ENCODE measurements around the gene PFKP.

The PFKP gene

DNA sequence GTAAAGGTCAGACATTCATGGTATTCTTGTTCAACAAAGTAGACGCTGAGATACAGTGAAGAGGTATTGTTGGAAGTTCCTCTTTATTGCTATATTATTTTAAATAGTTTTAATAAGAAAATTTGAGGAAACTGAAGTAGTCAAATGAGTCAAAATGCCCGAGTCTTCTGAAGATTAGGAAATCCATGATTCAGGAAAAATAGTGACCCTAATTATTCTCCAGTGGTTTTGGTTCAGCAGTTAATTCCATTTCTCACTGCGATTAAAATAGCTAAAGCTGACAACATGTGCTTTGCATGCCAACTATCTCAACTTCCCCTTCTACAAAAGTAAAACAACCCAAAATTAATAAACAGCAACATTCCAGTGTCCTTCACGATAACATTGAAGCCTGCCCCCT is 32.7 kb upstream of the PFKP start:
- H3K9ac ChIP-seq (ENCODE audit: low read length), result no peak overlapping the region
- H3K27ac ChIP-seq (ENCODE audit: low read length), result no peak overlapping the region
- no peaks in the 10 kb centered on the region for H3K4me1 ChIP-seq (ENCODE audit: low read length)
- no peaks in the 10 kb centered on the region for H3K9me2 ChIP-seq (replicated peaks; ENCODE audit: insufficient read depth, low read length)
- H3K27me3 ChIP-seq (replicated peaks; ENCODE audit: insufficient read depth, low read length), result no peaks in the 10 kb centered on the region
- no peaks in the 10 kb centered on the region for H3F3A ChIP-seq (ENCODE audit: insufficient read depth, low read length)
- no peaks in the 10 kb centered on the region for H4K20me1 ChIP-seq (ENCODE audit: insufficient read depth, low read length)
- no peak overlapping the region for H2AFZ ChIP-seq (ENCODE audit: low read length)
- H3K36me3 ChIP-seq (replicated peaks; ENCODE audit: insufficient read depth, low read length), result no peaks in the 10 kb centered on the region
- DNase-seq, result no peak
- H3K9me3 ChIP-seq (replicated peaks; ENCODE audit: insufficient read depth, low read length), result no peaks in the 10 kb centered on the region
- TF ChIP-seq EZH2phosphoT487 (IDR thresholded peaks at IDR 0.05; ENCODE audit: low read length), result no peak
- TF ChIP-seq, protein P1, sequence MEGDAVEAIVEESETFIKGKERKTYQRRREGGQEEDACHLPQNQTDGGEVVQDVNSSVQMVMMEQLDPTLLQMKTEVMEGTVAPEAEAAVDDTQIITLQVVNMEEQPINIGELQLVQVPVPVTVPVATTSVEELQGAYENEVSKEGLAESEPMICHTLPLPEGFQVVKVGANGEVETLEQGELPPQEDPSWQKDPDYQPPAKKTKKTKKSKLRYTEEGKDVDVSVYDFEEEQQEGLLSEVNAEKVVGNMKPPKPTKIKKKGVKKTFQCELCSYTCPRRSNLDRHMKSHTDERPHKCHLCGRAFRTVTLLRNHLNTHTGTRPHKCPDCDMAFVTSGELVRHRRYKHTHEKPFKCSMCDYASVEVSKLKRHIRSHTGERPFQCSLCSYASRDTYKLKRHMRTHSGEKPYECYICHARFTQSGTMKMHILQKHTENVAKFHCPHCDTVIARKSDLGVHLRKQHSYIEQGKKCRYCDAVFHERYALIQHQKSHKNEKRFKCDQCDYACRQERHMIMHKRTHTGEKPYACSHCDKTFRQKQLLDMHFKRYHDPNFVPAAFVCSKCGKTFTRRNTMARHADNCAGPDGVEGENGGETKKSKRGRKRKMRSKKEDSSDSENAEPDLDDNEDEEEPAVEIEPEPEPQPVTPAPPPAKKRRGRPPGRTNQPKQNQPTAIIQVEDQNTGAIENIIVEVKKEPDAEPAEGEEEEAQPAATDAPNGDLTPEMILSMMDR (IDR thresholded peaks at IDR 0.05; ENCODE audit: low read length), result no peak
- H3K4me2 ChIP-seq (ENCODE audit: low read depth, low read length), result no peak overlapping the region
- no peak overlapping the region for H3K4me3 ChIP-seq (ENCODE audit: low read length)
- H3K79me2 ChIP-seq (ENCODE audit: low read length), result no peaks in the 10 kb centered on the region

DNA sequence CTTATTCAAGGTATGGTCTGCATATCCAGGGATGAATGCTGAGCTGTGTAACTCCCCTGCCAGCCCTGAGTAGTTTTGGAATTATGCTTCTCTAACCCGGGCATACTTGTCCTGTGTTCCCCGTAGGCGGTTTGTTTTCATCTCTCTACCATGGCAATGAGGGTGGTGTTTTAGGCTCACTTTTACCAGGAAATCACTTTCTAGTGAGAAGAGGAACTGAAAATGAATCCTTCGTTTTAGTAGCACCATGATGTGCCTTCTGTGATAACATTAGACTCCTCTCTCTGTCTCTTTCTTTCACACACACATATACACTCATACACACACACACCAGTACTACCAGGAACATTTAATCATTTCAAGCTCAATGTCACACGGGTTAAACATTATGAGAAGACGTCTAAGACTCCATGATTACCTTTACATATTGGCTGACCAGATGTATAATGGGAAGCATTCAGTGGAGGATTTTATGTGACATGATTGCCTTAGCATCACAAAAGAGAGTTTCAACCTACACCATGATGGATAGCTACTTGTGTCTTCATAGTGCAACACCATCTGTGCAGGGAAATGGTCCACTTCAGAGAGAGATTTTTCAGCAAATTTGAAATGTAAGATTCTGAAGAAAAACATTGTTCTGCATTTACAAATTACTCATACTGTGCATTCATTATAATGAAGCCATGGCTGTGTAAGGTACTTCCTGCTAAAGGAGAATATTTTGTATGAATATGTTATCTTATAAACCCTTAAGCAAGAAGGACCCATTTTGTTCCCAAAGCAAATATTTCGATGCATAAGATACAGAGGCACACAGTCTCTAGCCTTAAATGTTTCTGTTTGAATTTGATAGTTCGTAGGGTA is 31.0 kb upstream of the PFKP start:
- DNase-seq, result no peak

DNA sequence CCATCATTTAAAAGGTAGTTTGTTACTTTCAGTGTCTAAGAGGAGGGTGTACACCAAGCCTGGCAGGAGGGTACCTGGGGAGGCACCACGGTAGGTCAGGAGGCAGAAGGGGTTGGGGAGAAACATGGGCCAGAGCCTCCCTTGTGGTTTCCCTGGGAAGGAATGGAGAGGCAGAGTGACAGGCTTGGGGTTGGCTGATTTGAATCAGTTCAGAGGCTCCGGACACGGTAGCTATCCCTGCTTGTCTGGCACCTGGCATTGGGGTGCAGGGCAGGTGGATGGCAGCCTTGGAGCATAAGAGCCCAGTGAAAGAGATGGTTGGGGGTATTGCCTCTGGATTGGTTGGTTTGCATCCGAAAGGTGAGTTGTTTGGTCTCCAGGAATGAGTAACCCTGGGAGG is 30.2 kb upstream of the PFKP start:
- H3K4me2 ChIP-seq (ENCODE audit: low read depth, low read length), result no peak overlapping the region
- no peaks in the 10 kb centered on the region for H3K9me2 ChIP-seq (replicated peaks; ENCODE audit: insufficient read depth, low read length)
- H4K20me1 ChIP-seq (ENCODE audit: insufficient read depth, low read length), result no peaks in the 10 kb centered on the region
- DNase-seq, result no peak
- no peaks in the 10 kb centered on the region for H3K4me1 ChIP-seq (ENCODE audit: low read length)
- no peak overlapping the region for H3K27ac ChIP-seq (ENCODE audit: low read length)
- TF ChIP-seq EZH2 (optimal IDR thresholded peaks at IDR 0.05; ENCODE audit: low read depth, low read length) (no peak), EZH2phosphoT487 (IDR thresholded peaks at IDR 0.05; ENCODE audit: low read length) (no peak)
- H3K36me3 ChIP-seq (replicated peaks; ENCODE audit: insufficient read depth, low read length), result no peaks in the 10 kb centered on the region
- H3K4me3 ChIP-seq (ENCODE audit: low read length), result no peak overlapping the region
- H3K79me2 ChIP-seq (ENCODE audit: low read length), result no peaks in the 10 kb centered on the region
- no peaks in the 10 kb centered on the region for H3K9me3 ChIP-seq (replicated peaks; ENCODE audit: insufficient read depth, low read length)
- H3K27me3 ChIP-seq (replicated peaks; ENCODE audit: insufficient read depth, low read length), result no peaks in the 10 kb centered on the region
- no peak overlapping the region for H2AFZ ChIP-seq (ENCODE audit: low read length)
- H3F3A ChIP-seq (ENCODE audit: insufficient read depth, low read length), result no peaks in the 10 kb centered on the region
- no peak overlapping the region for H3K9ac ChIP-seq (ENCODE audit: low read length)

More for the DNA sequence above, 31.0 kb upstream of the PFKP start:
- TF ChIP-seq, protein P1 (IDR thresholded peaks at IDR 0.05; ENCODE audit: low read length), result no peak
- TF ChIP-seq EZH2 (optimal IDR thresholded peaks at IDR 0.05; ENCODE audit: low read depth, low read length) (no peak), EZH2phosphoT487 (IDR thresholded peaks at IDR 0.05; ENCODE audit: low read length) (no peak)
- Histone ChIP-seq H3K27ac (ENCODE audit: low read length) (no peak overlapping the region), H3K27me3 (replicated peaks; ENCODE audit: insufficient read depth, low read length) (no peaks in the 10 kb centered on the region), H3K9ac (ENCODE audit: low read length) (no peak overlapping the region), H3F3A (ENCODE audit: insufficient read depth, low read length) (no peaks in the 10 kb centered on the region), H3K9me3 (replicated peaks; ENCODE audit: insufficient read depth, low read length) (no peaks in the 10 kb centered on the region), H3K79me2 (ENCODE audit: low read length) (no peaks in the 10 kb centered on the region), H4K20me1 (ENCODE audit: insufficient read depth, low read length) (no peaks in the 10 kb centered on the region), H3K36me3 (replicated peaks; ENCODE audit: insufficient read depth, low read length) (no peaks in the 10 kb centered on the region), H3K4me3 (ENCODE audit: low read length) (no peak overlapping the region), H3K4me1 (ENCODE audit: low read length) (no peaks in the 10 kb centered on the region), H2AFZ (ENCODE audit: low read length) (no peak overlapping the region), H3K9me2 (replicated peaks; ENCODE audit: insufficient read depth, low read length) (no peaks in the 10 kb centered on the region), H3K4me2 (ENCODE audit: low read depth, low read length) (no peak overlapping the region)

DNA sequence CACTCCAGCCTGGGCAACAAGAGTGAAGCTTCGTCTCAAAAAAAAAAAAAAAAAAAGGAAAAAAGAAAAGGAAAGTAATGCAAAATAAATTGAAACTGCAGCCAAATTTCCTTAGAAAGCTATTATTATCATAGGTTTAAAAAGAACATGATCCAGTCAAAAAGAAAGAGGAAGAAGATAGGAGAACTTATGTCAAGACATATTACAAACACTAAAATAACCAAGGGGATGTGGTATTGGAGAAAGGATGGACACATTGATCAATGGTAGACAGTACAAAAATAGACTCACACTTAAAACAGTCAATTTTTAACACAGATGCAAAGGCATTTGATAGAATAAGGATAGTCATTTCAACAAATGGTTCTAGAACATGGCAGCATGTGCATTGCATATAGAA is 27.3 kb upstream of the PFKP start:
- Histone ChIP-seq H4K20me1 (ENCODE audit: insufficient read depth, low read length) (no peaks in the 10 kb centered on the region), H3K27ac (ENCODE audit: low read length) (no peak overlapping the region), H3K9me2 (replicated peaks; ENCODE audit: insufficient read depth, low read length) (no peaks in the 10 kb centered on the region), H3K4me3 (ENCODE audit: low read length) (no peak overlapping the region), H3K27me3 (replicated peaks; ENCODE audit: insufficient read depth, low read length) (no peaks in the 10 kb centered on the region), H3K4me2 (ENCODE audit: low read depth, low read length) (no peak overlapping the region), H3K9me3 (replicated peaks; ENCODE audit: insufficient read depth, low read length) (no peaks in the 10 kb centered on the region), H3K79me2 (ENCODE audit: low read length) (no peaks in the 10 kb centered on the region), H3K4me1 (ENCODE audit: low read length) (no peaks in the 10 kb centered on the region), H2AFZ (ENCODE audit: low read length) (no peak overlapping the region), H3K36me3 (replicated peaks; ENCODE audit: insufficient read depth, low read length) (no peaks in the 10 kb centered on the region), H3K9ac (ENCODE audit: low read length) (no peak overlapping the region), H3F3A (ENCODE audit: insufficient read depth, low read length) (no peaks in the 10 kb centered on the region)
- no peak for DNase-seq
- TF ChIP-seq, protein P1 (IDR thresholded peaks at IDR 0.05; ENCODE audit: low read length), result no peak

Measured in MM.1S (cell line).